ENCODE results near the gene GALNT6.

The GALNT6 gene

DNA sequence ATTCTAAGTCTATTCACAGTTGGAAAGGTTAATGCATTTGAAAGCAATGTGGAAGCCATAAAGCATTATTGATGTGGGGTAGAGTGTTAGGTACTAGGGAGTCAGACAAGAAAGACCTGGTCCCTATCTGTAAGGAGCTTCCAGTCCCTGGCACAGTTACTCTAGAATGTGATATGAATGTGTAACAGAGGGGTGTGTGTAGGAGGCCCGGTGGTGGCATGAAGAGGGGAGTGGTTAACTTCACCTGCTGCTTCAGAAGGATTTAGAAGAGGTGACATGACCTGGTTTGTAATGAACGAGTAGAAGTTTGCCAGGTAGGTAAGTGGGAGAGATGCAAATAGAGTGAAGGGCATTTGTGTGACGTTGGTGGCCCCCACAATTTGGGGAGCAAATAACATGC, 15.1 kb upstream of the GALNT6 start:
- DNase-seq (ENCODE audit: low read depth in 2 of 3, low spot score in 2 of 3) = no peak

DNA sequence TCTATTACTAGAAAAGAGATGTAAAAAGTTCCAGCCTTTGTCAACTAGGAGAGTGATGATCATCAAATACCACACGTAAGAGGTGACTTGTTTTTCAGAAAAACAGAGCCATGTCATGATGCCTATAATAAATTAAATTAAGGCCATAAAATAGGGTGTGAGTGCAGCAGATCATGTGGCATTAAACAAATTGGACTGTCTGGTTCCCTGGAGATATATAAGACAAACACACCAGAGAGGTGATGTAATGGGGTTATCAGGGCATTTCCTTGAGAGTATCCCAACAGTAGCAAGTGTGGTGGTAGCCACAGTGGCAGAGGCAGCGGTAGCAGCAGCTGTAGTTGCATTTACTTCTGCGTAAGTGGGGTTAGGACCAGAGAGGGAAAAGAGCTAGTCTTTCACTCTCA, 14.6 kb upstream of the GALNT6 start:
- no peak for DNase-seq (ENCODE audit: low read depth in 2 of 3, low spot score in 2 of 3)

DNA sequence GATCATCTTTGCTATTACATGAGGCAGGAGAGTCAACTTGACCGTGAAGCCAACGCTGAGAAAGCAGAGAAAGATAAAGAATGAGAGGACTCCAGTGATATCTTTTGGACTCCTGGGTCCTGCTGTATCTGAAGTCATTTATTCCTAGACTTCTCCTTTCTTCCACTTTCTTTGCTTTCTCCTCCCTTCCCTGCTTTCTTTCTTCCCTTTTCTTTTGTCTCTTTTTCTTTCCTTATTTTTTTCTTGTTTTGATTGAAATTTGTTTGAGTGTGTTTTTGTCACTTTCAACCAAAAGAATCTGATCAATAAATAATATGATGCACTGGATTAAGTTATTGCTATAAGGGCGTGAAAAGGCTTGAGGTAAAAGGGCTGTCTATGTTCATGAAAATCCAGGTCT, 13.4 kb upstream of the GALNT6 start:
- no peak for DNase-seq (ENCODE audit: low read depth in 2 of 3, low spot score in 2 of 3)

- no peak for DNase-seq (ENCODE audit: low read depth in 2 of 3, low spot score in 2 of 3)
These were observed 12.5 kb upstream of the GALNT6 start for GRCh38 chr12:51403681-51404136.

DNA sequence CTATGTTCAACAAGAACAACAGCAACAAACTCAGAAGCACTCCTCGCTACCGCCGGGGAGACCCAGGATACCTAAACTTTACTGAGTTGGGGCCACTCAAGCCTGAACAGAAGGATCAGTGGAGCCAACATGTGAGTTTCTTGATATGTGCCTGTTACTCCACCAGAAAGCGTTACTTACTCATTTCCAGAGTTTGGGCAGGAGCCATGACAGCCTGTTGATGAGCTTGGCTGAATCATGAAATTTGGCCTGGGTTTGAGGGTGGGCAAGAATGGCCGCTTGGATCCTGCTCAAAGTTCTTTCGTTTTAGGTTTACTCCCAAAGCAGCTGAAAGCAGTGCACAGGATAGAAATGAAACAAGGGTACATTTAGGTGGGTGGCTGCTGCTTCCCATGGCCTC, 12.0 kb upstream of the GALNT6 start:
- no peak for DNase-seq (ENCODE audit: low read depth in 2 of 3, low spot score in 2 of 3)

DNA sequence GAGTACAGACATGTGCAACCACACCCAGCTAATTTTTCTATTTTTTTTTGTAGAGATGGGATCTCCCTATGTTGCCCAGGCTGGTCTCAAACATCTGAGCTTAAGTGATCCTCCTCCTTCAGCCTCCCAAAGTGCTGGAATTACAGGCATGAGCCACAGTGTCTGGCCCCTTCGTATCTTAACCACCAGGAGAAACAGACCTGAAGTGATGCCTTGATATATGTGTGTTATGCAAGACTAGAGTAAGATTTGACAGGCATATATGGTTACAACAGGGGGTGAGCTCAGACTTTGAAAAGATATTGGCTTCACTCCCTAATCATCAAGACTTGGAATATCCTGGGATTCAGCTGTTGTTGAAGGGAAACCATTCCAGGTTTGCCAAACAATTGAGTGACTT, 10.7 kb upstream of the GALNT6 start:
- no peak for DNase-seq (ENCODE audit: low read depth in 2 of 3, low spot score in 2 of 3)

DNA sequence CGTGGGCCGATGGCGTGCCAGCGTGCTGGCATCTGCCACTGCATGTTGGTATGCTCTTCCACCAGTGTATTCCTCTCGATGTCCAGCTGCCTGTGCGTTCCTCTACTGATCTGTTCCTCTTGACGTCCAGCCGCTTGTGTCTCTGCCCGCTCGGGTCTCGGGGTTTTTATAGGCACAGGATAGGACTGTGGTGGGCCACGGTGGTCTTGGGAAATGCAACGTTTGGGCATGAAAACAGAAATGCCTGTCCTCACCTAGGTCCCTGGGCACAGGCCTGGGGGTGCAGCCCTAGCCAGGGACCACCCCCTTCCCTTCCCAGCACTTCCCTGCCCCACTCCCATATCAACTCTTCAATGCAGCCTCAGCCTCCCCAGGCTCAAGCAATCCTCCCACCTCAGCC, 10.3 kb upstream of the GALNT6 start:
- DNase-seq (ENCODE audit: low read depth in 2 of 3, low spot score in 2 of 3) = no peak

- DNase-seq (ENCODE audit: low read depth in 2 of 3, low spot score in 2 of 3) = no peak
These were observed 9.8 kb upstream of the GALNT6 start for GRCh38 chr12:51401020-51401419.

- no peak for DNase-seq (ENCODE audit: low read depth in 2 of 3, low spot score in 2 of 3)
These were observed 8.7 kb upstream of the GALNT6 start for GRCh38 chr12:51399891-51400290.

DNA sequence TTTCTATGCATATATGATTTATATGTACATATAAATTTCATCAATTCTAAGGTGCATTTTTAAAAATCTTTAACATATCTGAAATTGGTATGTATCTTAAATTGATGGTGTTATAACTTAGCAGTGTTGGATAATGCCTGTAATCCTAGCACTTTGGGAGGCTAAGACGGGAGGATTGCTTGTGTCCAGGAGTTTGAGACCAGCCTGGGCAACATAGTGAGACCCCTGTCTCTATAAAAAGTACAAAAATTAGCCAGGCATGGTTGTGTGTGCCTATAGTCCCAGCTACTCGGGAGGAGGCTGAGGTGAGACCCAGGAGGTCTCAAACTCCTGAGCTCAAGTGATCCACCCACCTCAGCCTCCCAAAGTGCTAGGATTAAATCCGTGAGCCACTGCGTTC, 6.5 kb upstream of the GALNT6 start:
- no peak for DNase-seq (ENCODE audit: low read depth in 2 of 3, low spot score in 2 of 3)

GRCh38 chr12:51395283-51396230, 4.4 kb upstream of the GALNT6 start:
- no peak for DNase-seq (ENCODE audit: low read depth in 2 of 3, low spot score in 2 of 3)

- DNase-seq (ENCODE audit: low read depth in 2 of 3, low spot score in 2 of 3) = peak in 1 of 3 experiments; percentile 31
These were observed 2.7 kb upstream of the GALNT6 start for GRCh38 chr12:51393676-51394545.

DNA sequence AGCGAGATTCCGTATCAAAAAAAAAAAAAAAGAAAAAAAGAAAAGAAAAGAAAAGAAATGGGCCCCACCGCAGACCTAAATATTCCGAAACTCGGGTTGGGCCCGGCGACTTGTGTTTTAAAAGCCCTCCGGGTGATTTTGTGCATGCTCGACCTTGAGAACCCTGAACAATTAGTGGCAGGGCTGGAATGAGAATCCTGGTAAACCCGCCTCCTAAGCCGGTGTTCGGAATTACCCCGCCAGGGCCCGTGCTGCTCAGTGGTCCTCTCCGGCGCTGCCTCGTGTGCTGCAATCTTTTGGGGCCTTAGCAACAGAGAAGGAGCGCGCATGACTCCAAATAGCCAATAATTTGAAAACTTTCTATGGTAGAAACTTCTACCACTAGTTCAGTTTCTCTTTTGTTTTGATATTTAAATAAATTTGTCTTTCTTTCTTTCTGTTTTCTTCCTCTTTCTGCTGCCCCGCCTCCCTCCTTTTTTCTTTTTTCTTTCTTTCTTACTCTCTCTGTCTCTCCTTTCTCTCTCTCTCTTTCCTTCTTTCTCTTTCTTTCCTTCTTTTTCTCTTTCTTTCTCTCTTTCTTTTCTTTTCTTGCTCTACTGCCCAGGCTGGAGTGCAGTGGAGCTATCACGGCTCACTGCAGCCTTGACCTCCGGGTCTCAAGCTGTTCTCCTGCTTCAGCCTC, 1.5 kb upstream of the GALNT6 start:
- DNase-seq (ENCODE audit: low read depth in 2 of 3, low spot score in 2 of 3) = no peak

DNA sequence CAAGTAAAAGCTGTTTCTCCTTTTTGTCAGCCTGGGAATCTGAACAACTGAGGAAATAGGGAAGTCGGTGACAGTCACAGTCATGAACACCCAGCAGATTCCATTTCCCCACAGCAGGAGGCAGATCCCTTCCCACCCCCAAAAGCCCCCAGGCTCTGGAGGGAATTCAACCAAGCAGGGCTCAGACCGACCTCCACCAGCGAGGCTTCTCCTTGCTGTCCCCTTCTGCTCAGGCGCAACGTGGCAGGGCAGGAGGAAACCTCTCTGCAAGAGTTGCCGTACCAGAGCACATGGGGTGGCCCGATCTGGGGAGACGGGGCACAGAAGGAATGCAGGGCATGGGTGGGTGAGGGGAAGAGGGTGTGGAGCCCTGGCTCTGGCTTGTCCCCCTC, 319 bp downstream of the GALNT6 start:
- DNase-seq (ENCODE audit: low read depth in 2 of 3, low spot score in 2 of 3) = no peak

DNA sequence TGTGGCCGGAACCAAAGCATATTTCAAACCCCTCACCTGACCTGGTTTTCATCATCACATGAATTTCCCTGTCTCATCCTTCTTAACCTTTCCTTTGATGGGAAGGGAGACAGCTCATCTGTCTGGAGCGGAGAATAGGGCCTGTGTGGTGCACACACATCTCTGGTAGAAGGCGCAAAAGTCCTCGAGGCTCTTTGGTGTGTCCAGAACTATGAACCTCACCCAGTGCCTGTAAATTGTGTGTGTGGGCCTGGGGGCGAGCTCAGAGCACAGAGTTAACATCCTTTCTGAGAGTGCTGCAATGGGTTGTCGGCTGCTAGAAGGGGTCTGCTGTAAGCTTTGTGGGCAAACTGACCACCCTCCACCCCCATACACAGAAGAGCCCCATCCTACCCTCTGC, 749 bp downstream of the GALNT6 start:
- DNase-seq (ENCODE audit: low read depth in 2 of 3, low spot score in 2 of 3) = no peak

DNA sequence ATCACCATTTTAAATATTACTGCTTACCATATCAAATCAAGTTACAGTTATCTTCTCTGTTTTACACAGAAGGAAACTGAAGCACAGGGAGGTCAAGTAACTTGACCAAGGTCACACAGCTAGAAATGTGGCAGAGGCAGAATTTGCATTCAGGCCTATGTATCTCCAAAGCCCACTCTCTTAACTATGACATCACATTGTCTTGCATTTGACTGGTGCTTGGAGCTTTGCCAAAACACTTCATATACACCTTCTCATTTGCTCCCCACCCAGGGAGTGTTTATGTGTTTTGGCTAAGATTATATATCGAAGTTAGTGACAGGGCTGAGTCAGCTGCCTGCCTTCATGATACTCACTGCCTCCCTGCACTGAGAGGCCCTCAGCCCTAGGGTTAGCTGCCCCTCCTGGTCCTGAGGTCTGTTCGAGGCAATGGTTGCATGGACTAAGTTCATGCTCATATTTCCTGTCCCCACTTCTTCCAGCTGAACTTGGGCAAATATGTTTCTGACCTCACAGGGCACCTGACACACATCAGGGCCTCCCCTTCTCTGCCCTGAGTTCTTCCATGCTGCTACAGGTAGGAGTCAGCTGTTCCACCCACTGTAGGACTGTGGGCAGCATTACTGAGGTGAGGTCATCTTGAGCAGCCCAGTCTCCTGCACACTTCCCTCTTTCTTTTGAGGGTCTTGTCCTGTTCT, 1.8 kb downstream of the GALNT6 start:
- no peak for DNase-seq (ENCODE audit: low read depth in 2 of 3, low spot score in 2 of 3)

DNA sequence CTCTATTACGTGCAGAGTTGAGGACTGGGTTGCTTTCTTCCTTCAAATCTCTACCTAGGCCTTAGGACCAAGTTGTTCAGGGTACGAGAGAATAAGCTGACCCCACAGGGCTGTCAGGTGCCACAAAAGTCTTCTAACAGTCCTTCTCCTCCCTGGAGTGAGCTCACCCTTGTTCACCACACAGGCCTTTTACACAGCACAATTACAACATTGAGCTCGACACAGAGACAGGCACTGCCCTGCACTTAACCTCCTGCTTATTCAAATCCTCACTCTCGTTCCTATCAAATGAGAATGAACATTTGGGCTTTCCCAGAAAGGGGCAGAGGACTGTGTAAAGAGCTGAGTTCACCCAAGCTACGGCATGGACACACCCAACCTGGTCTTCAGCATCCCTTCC, 2.4 kb downstream of the GALNT6 start:
- no peak for DNase-seq (ENCODE audit: low read depth in 2 of 3, low spot score in 2 of 3)

GRCh38 chr12:51388069-51388799, 3.0 kb downstream of the GALNT6 start:
- DNase-seq (ENCODE audit: low read depth in 2 of 3, low spot score in 2 of 3) = no peak

DNA sequence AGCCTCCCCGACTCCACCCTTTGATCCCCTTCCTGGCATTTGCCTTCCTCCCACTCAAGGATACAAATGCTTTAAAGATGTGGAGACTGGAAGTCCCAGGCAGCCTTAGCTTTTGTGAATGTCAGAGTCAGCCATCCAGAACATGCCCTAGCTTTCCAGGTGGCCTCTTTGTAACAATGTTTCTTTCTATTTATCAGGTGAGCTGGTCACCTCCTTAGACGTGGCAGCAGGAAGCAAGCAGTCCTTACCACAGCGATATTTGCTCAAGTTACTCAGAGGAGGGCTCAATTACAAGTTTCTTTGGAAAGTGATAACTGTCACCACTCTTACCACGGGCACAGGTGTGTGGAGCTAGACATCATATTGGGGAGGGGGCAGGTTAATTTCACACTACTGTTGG, 4.9 kb downstream of the GALNT6 start:
- no peak for DNase-seq (ENCODE audit: low read depth in 2 of 3, low spot score in 2 of 3)

GRCh38 chr12:51383269-51383905, 7.8 kb downstream of the GALNT6 start:
- no peak for DNase-seq (ENCODE audit: low read depth in 2 of 3, low spot score in 2 of 3)
